Ectodermal cell (in vitro differentiated cells): ENCODE results near the gene PDSS2.
"Not testable (repeated sequence)": the region's sequence is repeated elsewhere in the genome, so short reads cannot be mapped to it uniquely, and the experiment has no call there.

ENCODE experiments used
- H3K27ac ChIP-seq: 2 replicates; pipeline ENCODE4 v1.7.0; 2013; ENCODE audit warnings: mild to moderate bottlenecking, low read depth, low read length; ENCODE audit not compliant: insufficient read depth, poor library complexity, severe bottlenecking
- H3K27me3 ChIP-seq: 2 replicates; pipeline ENCODE4 v1.7.0; 2013; ENCODE audit warnings: mild to moderate bottlenecking, low read length; ENCODE audit not compliant: insufficient read depth, control insufficient read depth, poor library complexity, severe bottlenecking
- H3K36me3 ChIP-seq: one replicate; pipeline ENCODE4 v1.7.0; 2013; ENCODE audit warnings: low read length; ENCODE audit not compliant: control insufficient read depth, insufficient read depth
- H3K4me1 ChIP-seq: one replicate; pipeline ENCODE4 v1.7.0; 2013; ENCODE audit warnings: low read length; ENCODE audit not compliant: control insufficient read depth, insufficient read depth
- H3K4me3 ChIP-seq: 2 replicates; pipeline ENCODE4 v1.7.0; 2013; ENCODE audit warnings: low read depth, low read length, control low read depth; ENCODE audit not compliant: insufficient read depth
- H3K9me3 ChIP-seq: 2 replicates; pipeline ENCODE4 v1.7.0; 2013; ENCODE audit warnings: mild to moderate bottlenecking, low read length, moderate library complexity; ENCODE audit not compliant: control insufficient read depth
- WGBS, 2 experiments: methylation state at CpG; one replicate each; pipeline ENCODE4 v1.1.7; 2013; ENCODE audit warnings: missing lambda C conversion rate in 2 of 2; 5-methylcytosine and 5-hydroxymethylcytosine counted together

PDSS2 gene

GRCh38 chr6:107280001-107280400 lies 179.4 kb downstream of the PDSS2 start:
- H3K4me3 ChIP-seq, H3K9me3 ChIP-seq, H3K4me1 ChIP-seq, H3K36me3 ChIP-seq, H3K27me3 ChIP-seq, H3K27ac ChIP-seq: not testable (repeated sequence)
- WGBS, 2 experiments: 79 to 88% methylated on average over 7 of the region's 7 CpGs

GRCh38 chr6:107275330-107275865 lies 184.0 kb downstream of the PDSS2 start:
- no peak overlapping the region for H3K27ac ChIP-seq
- 79 to 85% methylated on average over 2 of the region's 2 CpGs for WGBS, 2 experiments
- no peaks in the 10 kb centered on the region for H3K9me3 ChIP-seq
- no peaks in the 10 kb centered on the region for H3K4me1 ChIP-seq
- no peaks in the 10 kb centered on the region for H3K36me3 ChIP-seq
- no peaks in the 10 kb centered on the region for H3K27me3 ChIP-seq
- no peak overlapping the region for H3K4me3 ChIP-seq

DNA sequence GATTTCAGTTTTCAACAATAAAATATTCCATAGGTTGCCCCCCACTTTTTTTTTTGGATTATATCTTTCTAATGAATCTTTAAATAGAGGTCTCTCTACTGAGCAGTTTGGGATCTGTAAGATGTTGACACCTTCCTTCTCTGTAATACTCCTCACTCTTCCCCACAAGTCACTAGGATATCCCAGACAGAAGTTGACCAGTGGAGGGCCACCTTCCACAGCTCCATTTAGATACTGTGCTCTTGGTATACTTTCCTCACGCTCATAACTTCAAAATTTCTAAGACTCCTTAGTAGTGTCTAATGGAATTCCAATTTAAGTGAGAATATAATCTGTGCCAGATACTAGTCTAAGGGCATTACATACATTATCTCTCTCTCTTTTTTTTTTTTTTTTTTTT lies 185.1 kb downstream of the PDSS2 start:
- H3K36me3 ChIP-seq: no peaks in the 10 kb centered on the region
- no peak overlapping the region for H3K27ac ChIP-seq
- WGBS, 2 experiments: 100% methylated on average over 1 of the region's 1 CpG; no CpG with 5 or more reads in 1 of the 2 experiments
- no peaks in the 10 kb centered on the region for H3K9me3 ChIP-seq
- no peak overlapping the region for H3K4me3 ChIP-seq
- no peaks in the 10 kb centered on the region for H3K27me3 ChIP-seq
- no peaks in the 10 kb centered on the region for H3K4me1 ChIP-seq

DNA sequence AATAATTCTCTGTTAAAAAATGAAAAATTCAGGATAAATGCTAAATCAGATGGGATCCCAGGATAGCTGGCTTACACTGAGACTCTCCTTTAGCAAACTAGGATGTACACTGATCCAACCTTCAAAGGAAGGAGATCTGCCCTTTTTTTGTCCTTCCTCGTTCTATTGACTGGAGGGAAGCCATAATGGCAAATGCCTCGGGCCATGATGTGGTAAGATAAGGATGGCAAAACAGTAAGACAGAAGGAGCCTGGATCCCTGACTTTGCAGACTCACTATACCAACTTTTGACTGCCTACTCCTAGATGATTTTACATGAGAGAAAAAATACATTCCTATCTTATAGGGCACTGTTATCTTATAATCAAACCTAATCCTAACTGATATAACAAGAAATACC lies 187.1 kb downstream of the PDSS2 start:
- no peaks in the 10 kb centered on the region for H3K4me1 ChIP-seq
- H3K27ac ChIP-seq: no peak overlapping the region
- no peak overlapping the region for H3K4me3 ChIP-seq
- 88 to 94% methylated on average over 2 of the region's 2 CpGs for WGBS, 2 experiments
- H3K9me3 ChIP-seq: no peaks in the 10 kb centered on the region
- no peaks in the 10 kb centered on the region for H3K27me3 ChIP-seq
- H3K36me3 ChIP-seq: no peaks in the 10 kb centered on the region

- Histone ChIP-seq H3K4me1 (no peaks in the 10 kb centered on the region), H3K27ac (no peak overlapping the region), H3K9me3 (no peaks in the 10 kb centered on the region), H3K4me3 (no peak overlapping the region), H3K36me3 (no peaks in the 10 kb centered on the region), H3K27me3 (no peaks in the 10 kb centered on the region)
Observed at GRCh38 chr6:107271208-107271790, 188.1 kb downstream of the PDSS2 start.

- WGBS, 2 experiments: 100% methylated on average over 1 of the region's 1 CpG
- Histone ChIP-seq H3K4me3 (no peak overlapping the region), H3K9me3 (no peaks in the 10 kb centered on the region), H3K36me3 (no peaks in the 10 kb centered on the region), H3K27ac (no peak overlapping the region), H3K27me3 (no peaks in the 10 kb centered on the region), H3K4me1 (no peaks in the 10 kb centered on the region)
Observed at GRCh38 chr6:107267634-107268033, 191.7 kb downstream of the PDSS2 start.

DNA sequence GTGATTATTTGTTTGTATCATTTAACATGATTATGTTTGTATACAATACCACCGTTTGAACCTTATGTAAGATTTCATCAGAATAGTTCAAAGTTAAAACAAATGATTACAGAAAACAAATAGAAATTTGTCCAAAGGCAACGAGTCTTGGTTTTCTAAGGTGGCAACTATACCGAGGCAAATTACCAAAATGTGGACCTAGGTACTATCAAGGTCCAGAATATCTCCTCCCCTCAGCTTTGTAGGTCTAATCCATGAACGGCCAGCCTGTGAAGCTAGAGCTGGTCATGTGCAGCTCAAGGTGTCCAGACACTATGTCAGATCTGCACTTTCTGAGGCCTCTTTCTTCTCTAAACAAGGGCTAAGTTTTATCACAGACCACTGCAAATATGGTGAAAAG lies 192.4 kb downstream of the PDSS2 start:
- Histone ChIP-seq H3K4me1 (no peaks in the 10 kb centered on the region), H3K27me3 (no peaks in the 10 kb centered on the region)
- WGBS, 2 experiments: 93 to 98% methylated on average over 4 of the region's 4 CpGs

DNA sequence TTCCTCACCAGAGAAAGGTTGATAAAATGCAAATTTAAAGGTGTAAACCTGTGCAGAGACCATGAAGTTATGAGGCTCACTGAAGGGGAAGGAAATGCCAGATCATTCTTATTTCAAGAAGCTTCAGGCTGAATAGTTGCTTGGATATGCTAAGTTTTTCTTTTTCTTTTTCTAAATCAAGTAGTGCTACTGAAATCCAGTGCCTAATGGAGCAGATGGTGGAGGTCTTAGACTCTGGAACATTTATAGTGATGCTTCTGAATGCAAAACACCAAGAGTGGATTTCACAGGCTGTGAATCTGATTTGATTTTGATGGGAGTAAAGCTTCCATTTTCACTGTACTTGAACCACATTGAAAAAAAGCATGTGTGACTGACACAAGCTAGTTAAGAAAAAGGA lies 192.8 kb downstream of the PDSS2 start:
- no peaks in the 10 kb centered on the region for H3K27me3 ChIP-seq

More for the DNA sequence above, 192.4 kb downstream of the PDSS2 start:
- Histone ChIP-seq H3K4me3 (no peak overlapping the region), H3K27ac (no peak overlapping the region), H3K36me3 (no peaks in the 10 kb centered on the region), H3K9me3 (no peaks in the 10 kb centered on the region)

DNA sequence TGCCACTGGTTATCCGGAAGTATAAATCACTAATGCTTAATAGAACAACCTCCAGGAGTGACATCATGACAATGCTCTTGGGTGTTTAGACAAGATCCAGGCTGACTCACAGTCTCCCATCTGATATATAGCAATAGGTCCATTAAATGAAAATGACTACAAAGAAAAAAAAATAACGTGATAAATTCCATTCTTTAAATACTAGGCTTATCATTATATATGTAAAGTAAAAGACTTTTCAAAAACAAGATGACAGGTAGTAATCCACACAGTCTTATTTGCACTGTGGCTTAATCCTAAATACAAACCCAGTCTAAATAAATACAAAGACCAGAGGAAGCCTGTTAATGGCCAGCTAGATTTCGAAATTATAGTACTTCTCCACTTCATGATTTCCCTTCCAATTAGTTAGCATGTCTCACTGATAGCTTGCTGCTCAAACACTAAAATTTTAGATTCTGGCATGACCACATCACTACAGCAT lies 195.0 kb downstream of the PDSS2 start:
- Histone ChIP-seq H3K4me3 (no peak overlapping the region), H3K4me1 (no peaks in the 10 kb centered on the region), H3K36me3 (no peaks in the 10 kb centered on the region), H3K27ac (no peak overlapping the region), H3K27me3 (no peaks in the 10 kb centered on the region), H3K9me3 (no peaks in the 10 kb centered on the region)
- WGBS, 2 experiments: 94 to 98% methylated on average over 2 of the region's 3 CpGs

More for the DNA sequence above, 192.8 kb downstream of the PDSS2 start:
- H3K4me3 ChIP-seq: no peak overlapping the region
- no peaks in the 10 kb centered on the region for H3K36me3 ChIP-seq
- no peaks in the 10 kb centered on the region for H3K9me3 ChIP-seq
- no peak overlapping the region for H3K27ac ChIP-seq
- H3K4me1 ChIP-seq: no peaks in the 10 kb centered on the region

GRCh38 chr6:107259951-107260350 lies 199.4 kb downstream of the PDSS2 start:
- Histone ChIP-seq H3K9me3 (no peaks in the 10 kb centered on the region), H3K4me3 (no peak overlapping the region), H3K36me3 (no peaks in the 10 kb centered on the region), H3K27me3 (no peaks in the 10 kb centered on the region), H3K4me1 (no peaks in the 10 kb centered on the region), H3K27ac (no peak overlapping the region)

DNA sequence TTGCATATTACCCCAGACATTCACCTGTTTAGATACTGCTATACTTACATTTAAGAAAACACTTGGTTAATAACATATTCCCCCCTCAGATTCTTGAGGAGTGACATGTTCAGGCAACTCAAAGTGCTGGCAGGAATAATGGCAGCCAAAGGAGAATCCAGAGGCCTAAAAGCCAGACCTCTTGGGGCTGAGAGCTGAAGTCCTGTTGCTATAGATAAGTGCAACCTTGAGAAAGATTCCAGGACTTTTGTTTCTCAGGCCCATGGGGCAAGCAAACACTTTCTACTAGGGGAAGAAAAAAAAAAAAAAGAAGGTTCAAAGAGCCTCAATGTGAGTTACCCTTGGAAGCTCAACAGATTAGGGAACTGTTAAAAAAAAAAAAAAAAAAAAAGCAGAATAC lies 211.2 kb downstream of the PDSS2 start:
- no peak overlapping the region for H3K27ac ChIP-seq
- H3K4me1 ChIP-seq: no peaks in the 10 kb centered on the region
- H3K36me3 ChIP-seq: no peaks in the 10 kb centered on the region
- no peaks in the 10 kb centered on the region for H3K27me3 ChIP-seq
- no peaks in the 10 kb centered on the region for H3K9me3 ChIP-seq
- H3K4me3 ChIP-seq: no peak overlapping the region
